H4 (cell line): ENCODE results near the gene MOB3B. TPM values are rescaled to one million over a fixed set of nuclear protein-coding genes. Genes with fewer than 3 reads are reported as not detected.

ENCODE experiments used
- DNase-seq: peaks from one replicate; pipeline ENCODE4 v3.0.0-alpha.2; 2015; ENCODE audit warnings: low spot score
- total RNA-seq: library from RNA; depleted of rRNA; stranded (reverse); fragments of >200 nt; shearing (Covaris generic); gene quantifications from 2 replicates; pipeline ENCODE4 v1.2.3, GENCODE V29; 2014

Gene MOB3B
- total RNA-seq, 1 experiment from 2014 or later: 0.39 TPM

DNA sequence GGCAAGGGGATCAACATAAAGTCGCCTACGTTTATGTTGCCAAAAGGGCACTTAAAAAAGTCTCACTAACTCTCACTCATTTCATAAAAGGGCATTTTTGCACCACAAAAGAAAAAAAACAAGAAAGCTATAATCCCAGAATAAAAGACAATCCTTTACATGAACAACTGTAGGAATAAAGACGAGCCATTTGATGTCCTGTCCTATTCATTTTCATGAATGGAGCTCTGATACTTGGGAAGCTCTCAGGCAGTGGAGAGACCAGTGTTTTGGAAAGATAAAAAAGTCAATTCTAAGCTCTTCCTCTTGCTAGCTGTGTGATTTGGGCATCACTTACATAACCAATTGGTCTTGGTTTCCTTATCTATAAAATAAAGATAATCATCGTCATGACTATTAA is 137.2 kb downstream of the MOB3B start:
- no peak for DNase-seq

DNA sequence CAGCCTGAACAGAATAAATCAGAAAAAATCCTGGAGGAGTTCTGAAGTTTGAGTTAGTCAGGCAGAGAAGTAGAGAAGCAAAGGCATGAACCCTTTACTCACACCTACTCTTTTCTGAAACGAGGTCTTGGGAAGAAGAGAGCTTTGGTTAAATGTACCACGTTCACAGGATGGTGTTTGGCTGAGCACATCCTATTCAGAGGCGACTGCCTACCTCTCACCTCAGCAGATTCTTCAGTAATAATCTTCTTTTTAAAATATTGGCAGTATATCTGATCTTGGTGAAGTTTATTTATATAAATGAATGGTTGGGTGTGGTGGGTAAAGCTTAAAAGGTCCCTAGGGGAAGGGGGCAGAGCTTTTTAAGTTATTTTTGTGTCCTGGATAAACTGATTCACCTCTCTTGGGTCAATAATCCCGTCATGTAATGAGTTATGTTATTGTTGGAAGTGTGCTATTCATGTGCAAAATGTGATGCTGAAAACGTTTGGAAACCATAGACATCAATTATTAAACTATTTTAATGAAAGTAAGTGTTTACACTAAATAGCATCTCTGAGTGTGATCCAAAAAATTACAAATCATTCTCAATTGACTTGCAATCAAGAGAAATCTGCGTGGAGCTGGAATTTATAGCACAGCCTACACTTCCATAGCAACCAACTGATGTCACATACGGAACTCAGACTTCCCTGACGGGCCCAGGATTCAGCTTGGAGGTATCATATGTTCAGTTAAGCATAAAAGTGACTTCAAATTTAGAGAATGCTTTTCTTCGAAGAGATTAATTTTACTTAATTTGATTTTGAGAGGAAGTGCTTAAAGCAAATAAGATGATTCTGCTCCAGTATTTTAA is 138.3 kb downstream of the MOB3B start:
- DNase-seq: no peak

DNA sequence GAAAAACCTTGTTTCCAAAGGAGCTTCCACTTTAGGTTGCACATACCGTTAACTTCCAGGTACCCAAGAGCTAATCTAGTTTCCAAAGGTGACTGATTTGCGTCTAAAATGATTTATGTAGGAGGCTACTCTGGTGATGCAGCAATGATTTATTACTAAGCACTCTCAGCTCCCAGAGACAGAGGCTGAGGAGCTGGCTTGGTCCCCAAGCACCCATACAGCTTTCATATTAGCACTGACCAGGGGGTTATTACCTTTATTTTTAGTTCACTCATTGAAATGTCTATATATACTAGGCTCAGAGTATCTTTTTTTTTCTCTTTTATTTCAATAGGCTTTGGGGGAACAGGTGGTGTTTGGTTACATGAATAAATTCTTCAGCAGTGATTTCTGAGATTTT is 141.5 kb downstream of the MOB3B start:
- no peak for DNase-seq

DNA sequence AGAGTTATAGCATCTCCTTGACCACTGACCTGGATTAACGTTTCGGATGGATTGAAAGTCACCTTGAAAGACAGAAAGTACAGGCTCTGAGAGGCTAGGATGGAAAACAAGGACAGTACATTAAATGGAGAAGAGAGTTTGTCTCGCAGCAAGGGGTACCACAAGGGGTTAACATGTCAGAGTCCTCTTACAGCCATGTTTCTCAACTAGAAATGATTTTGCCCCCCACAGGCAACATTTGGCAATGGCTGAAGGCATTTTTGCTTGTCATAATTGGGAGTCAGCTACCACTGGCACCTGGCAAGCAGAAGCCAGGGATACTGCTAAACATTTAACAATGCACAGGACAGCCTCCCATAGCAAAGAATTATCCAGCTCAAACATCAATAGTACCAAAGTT is 141.9 kb downstream of the MOB3B start:
- no peak for DNase-seq

DNA sequence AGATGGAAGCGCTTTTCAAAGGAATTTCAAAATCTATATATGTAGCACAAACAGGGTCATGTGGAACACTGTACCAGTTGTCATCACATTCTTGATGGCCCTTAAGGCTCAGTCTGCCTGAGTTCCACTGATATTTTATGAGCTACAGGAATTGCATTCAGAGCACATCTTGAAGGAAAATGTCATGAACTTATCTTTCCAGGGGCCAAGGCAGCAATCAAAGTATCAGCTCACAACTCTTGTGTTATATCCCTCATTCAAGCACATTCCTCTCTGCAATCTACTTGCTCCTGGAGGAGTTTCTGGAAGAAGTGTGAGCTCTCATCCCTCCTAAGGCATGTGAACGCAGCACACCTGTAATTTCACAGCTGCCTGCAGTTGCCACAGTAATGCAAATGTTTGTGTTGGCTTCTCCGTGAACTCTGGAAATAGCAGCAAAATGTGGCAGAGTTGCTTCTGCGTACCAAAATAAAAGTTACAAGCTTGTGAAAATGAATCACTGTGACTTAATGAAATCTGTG is 143.0 kb downstream of the MOB3B start:
- no peak for DNase-seq

DNA sequence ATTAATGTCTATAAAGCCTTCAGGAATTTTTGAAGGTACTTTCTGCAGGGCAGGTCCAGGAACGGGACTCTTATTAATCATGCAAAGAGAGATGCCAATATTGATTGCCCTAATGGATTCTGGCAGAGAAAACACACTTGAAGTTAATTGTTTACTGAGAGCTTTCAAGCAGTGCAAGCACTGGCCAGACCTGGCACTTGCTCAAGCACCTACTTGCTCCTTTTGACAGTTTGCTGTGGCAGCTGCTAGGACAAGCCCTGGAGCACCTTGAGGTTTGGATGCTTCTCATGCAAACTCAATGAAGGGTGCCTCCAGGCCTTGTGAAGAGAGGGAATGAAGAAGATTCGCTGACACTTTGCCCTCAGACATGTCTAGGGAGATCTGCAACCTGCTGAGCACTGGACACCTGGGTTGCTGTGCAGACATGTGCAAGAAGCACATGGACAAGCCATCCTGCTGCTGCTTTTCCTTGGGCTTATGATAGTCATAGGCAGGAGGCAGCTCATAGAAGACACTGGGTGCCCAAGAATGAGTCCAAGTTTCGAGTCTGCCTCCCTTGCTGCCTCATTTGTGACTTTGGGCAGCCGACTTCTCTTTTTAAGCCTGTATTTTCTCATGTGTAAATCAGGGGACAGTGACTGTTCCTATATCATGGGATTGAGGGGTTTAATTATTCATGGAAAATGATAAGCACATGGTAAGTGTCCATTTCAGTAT is 143.8 kb downstream of the MOB3B start:
- DNase-seq: no peak

DNA sequence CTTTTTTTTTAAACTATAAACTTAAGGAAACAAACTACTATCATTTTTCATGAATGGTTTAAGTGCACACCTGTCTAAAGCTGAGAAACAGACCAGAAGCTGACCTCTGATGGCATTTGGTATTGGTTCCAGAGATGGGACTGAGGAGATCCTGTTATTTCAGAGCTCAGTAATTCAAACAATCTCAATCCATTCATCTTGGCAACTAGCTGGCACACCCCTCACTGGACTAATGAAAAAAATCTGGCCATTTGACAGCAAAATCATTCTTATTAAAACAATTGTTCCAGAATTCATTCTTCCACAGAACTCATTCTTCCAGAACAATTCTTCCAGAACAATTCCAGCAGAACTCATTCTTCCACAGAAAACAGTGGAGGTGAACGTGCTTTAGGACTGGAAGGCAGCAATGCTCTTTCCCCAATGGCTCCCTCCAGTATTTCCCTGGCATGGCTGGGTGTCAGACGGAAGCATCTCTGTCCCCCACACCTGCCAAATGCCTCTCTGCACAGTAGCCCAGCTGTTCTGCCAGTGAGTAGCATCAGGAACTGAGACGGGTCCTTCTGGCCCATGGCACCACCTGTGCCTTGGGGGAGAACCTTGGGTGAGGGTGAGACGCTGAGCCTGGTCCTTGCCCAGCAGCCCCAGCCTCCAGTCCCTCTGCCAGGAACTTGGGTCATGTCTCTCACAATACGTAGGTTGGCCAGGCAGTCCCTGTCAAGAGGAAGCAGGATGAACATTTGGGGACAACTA is 145.2 kb downstream of the MOB3B start:
- DNase-seq: no peak

DNA sequence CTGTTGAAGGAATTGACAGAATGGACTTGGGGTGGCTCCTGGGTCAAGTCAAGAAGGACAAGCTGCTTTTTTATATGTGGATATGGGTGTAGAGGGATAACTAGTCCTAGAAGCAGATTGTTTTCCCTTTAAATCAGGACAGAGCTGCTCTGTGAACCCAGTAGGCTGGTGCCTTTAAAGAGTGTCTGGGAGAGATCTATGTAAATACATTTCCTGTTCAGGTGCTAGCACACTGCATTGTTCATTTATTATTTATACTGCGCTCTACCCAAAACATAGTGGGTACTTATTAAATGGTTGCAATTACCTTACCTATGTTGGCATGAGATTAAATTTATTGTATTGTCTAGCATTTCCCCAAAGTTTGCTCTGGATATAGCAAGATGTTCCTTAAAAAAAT is 146.1 kb downstream of the MOB3B start:
- DNase-seq: no peak

DNA sequence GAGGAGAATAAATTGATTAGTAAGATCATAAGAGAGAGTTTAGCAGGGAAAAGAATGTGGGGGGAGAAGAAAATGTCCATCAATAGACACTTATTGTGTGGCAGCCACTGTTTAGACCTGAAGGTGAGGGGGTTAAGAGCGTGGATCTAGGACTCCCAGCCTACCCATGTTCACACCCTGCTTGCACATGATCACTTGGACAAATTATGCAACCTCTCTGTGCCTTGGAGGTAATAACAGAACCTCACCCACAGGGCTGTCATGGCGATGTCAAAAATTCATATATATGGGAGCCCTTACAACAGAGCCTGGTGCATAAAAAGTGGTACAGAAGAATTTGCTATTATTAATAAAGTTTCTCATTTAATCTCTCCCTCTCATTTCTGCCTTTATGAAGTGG is 146.6 kb downstream of the MOB3B start:
- DNase-seq: no peak

DNA sequence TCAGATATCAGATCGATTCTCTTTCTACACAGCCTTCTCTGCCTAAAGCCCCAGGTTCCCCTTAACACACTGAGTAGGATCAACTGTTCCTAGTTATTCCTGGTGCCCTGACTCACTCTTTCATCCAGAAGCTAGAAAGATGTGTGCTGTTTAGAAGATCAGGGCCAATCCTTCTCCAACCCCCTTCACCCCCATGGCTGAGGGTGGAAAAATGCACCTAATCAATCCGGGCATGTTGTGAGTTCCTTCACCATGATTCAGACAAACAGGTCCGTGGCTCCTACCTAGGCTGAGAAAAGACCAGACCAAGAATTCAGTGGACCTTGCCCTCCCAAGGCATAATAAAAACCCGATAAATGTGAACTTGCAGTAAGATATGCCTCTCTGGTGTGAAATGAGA is 147.3 kb downstream of the MOB3B start:
- DNase-seq: no peak

DNA sequence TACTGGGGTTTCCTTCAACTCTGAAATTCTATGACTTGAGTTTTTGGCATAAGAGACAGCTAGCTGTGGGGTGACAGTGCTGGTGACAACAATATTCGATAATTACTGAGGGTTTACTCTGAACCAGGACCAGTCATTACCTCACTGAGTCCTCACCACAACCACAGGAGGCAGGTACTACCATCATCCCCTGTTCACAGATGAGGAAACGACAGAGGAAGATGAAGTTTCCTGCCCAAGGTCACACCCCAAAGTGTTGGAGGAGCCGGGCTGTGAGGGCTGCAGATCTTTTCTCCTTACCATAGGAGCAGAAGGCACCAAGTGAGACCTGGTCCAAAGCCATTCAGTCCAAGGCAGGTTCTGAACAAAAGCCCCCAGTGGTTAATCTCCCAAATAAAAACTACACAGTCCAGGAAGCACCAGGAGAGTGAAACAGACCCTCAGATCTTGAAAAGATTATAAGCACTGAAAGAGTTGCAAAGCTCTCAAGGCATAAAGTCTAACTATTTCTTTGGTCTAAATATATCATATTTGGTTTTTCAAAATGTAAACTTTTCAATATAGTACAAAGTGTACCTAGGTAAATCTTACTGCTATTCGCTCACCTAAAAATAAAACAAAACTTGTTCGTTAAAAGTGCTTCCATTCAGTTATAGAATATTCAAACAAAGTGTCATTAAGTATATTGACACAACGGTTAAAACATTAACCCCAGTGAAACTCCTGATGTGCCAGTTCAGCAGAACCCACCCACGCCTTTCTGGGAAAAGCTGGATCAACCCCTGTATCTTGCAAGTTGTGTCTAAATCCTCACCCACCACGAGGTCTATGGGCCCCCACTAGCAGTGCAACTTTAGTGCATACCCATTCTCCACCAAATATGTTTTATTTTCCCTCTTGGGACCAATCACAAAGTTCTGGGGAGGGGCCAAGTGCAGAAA is 150.0 kb downstream of the MOB3B start:
- no peak for DNase-seq

DNA sequence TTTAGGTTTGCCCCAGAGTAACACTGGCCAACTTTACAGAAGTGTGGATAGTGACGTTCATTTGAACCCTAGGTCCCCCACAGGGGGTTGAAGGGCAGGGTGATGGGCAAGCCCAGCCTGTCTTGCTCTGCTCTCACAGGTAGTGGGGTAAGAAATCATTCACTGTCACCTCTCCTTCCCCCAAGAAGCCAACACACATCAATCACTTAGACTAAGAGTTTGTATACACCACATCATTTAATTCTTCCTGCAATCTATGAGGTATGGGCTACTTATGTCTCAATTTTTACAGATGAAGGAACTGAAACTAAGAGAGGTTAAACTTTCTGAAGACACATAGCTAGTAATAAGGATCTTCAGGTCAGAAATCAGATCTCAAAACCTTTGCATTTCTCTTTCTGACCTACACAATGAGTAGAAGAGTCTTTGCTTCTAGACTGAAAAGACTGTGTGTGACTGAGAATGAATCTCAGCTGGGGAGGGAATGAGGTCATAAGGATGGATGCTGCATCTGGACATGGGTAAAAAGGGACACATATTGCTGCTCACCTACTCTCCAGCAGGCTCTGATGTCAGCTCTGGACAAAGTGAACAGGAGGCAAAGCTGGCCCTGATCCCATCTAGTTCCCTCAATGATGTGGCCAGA is 151.7 kb downstream of the MOB3B start:
- DNase-seq: no peak

DNA sequence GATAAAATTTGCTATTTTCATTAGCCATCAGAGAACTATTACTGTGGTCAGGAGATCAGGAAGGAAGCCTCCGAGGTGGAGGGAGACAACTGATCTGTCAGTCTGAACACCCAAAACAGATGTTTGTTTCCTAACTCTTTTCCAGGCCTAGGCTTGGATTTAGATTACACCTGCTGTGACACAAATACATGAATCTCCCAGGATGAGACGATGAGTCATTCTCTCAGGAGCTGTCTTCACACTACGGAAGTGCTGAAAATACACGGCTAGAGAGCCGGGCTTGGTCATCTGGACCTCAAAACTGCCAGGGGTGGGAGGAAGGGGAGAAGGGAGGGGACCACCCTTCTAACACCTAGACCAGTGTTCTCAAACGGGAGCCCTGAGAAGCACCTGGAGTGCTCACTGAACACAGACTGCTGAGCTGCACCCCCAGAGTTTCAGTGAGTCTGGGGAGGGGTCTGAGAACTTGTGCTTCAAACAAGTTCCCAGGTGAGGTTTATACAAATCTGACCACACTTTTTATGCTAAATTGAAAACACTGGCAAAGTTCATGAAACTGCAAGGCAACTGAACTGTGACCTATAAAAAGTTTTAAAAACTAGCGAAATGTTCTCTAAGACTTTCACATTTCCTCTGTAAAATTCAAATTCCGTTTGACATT is 152.3 kb downstream of the MOB3B start:
- DNase-seq: no peak

DNA sequence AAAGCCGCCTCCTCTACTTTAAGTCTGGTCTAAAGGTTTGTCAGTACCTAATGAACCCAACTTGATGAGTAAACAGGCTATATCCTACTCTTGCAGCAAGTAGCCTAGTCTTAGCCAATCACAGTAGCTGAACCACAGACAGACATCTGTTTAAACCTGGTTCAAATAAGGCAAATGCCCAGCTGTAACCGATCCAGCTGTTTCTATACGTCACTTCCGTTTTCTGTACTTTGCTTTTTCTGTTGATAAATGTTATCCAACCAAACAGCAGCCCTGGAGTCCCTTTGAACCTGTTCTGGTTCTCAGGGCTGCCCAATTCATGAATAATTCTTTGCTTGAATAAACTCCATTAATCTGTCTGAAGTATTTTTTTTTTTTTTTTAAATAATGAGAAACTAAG is 155.8 kb downstream of the MOB3B start:
- DNase-seq: no peak

DNA sequence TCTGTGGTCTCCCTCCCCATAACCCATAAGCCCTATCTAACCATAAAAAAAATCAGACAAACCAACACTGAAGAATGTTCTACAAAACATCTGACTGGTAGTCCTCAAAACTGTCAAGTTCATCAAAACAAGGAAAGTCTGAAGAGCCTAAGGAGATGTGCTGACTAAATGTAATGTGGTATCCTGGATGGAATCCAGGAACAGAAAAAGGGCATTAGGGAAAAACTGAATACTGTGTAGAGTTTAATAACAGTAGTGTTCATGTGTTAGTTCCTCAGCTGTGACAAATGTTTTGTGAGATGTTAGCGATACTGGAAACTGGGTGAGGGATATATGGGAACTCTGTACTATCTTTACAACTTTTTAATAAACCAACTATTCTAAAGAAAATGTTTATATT is 157.0 kb downstream of the MOB3B start:
- DNase-seq: no peak

DNA sequence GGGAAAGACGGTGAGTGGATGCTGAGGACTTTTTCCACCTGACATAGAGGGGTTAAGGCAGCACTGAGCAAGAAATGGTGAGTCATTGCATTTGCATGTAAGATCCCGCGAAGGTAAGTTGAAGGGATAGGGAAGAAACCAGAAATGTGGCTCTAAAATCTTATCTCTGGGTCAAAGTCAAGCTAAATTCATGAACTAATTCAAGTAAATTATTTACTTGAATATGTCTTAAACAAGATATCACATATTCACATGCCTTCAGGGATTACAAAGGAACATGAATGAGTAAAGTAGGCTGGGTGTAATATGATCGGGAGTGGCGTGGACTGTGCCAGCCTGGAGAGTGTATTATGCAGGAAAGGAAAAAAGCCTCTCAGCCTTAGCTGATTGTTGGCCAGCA is 158.2 kb downstream of the MOB3B start:
- DNase-seq: no peak

DNA sequence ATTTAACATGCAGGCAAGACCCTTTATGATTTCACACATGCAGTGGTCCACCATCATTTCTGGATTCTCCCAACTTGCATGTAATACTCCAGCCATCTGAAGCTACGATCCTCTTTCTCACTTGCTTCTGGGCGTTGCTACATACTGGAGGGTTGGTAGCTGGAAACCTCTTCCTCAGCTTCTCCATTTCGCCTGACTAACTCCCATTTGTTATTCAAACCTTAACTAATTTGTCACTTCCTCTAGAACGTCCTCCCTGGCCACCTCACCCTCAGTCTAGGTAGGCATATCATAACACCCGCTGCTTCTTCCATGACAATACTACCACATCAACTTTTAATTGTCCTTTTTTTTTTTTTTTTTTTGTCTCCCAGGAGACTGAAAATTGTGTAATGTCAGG is 160.0 kb downstream of the MOB3B start:
- DNase-seq: no peak

DNA sequence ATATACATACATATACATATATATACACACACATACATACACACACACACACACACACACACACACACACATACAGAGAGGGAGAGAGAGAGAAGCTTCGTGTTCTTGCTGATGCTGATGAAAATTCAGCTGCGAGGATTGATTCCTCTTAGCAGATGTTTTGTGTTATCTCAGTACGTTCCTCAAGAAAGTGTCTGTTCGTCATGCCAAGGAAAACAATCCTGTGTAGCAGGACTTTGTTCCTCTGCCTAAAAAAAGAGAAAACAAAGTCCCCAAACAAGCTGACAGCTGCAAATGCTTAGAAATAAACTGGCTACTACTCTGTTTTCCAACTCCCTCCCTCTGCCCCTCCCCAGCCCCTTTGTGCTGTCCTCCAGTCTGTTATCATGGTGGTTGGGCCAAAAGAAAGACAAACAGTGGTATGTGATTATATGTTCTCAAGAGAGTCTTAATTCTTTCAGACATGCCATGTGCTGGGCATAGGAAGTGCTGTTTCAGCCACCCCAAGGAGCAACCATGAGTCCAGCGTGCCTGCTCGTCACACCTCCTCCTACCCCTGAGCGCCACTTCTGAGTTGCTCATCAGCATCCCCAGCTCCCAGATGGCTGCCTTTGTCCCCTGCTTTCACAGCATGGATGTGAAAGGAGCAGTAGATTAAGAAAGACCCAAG is 161.2 kb downstream of the MOB3B start:
- DNase-seq: no peak

DNA sequence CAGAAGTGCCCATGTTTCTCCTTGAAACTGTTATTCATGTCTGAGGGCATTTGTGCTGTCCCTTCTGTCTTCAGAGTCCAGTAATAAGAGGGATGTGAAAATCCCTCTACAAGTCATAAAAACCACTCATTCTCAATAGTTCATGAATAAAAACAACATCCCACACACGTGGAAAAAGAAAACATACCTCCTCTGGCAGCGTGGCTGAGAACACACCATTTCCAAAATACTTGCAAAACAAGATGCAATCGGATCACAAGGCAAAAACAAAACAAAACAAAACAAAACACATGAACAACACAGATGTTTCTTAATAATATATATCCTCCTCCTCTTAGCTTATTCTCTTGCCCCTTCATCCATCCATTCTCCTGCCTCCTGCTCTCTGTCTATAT is 161.7 kb downstream of the MOB3B start:
- DNase-seq: no peak
